ENCODE results near the gene TEX261.

The TEX261 gene

GRCh38 chr2:70977605-70978205, 17.0 kb downstream of the TEX261 start:
- peak overlapping the region; percentile 39; the same call in 1 of the 2 replicates for H3K4me2 ChIP-seq
- no peaks in the 10 kb centered on the region for H3K36me3 ChIP-seq (ENCODE audit: insufficient read depth)
- peak overlapping the region; percentile 91 for H3K4me3 ChIP-seq (IDR thresholded peaks at IDR 0.05; ENCODE audit: insufficient read depth, low read depth, low read length)
- H3K27ac ChIP-seq = no peak overlapping the region; the same call in 1 of the 2 replicates
- no peak overlapping the region for H3K9ac ChIP-seq
- H2AFZ ChIP-seq (ENCODE audit: low read depth) = peak overlapping the region; percentile 69; the same call in 1 of the 2 replicates
- H3K4me1 ChIP-seq (ENCODE audit: low read depth, poor library complexity, severe bottlenecking) = peaks cover 16% of the 10 kb centered on the region
- peak; percentile 67 for TF ChIP-seq CTCF (conservative IDR thresholded peaks at IDR 0.05; ENCODE audit: low read depth, low read length)
- no peaks in the 10 kb centered on the region for H3K27me3 ChIP-seq (ENCODE audit: insufficient read depth, low read depth)
- no peaks in the 10 kb centered on the region for H4K20me1 ChIP-seq (ENCODE audit: insufficient read depth)
- no peaks in the 10 kb centered on the region for H3K79me2 ChIP-seq (ENCODE audit: insufficient read depth, low read depth)

GRCh38 chr2:70975237-70975636, 19.4 kb downstream of the TEX261 start:
- H3K36me3 ChIP-seq (ENCODE audit: insufficient read depth) = no peaks in the 10 kb centered on the region
- H2AFZ ChIP-seq (ENCODE audit: low read depth) = no peak overlapping the region
- no peaks in the 10 kb centered on the region for H4K20me1 ChIP-seq (ENCODE audit: insufficient read depth)
- no peak overlapping the region for H3K4me2 ChIP-seq
- no peak overlapping the region for H3K27ac ChIP-seq
- H3K9ac ChIP-seq = no peak overlapping the region
- no peak for TF ChIP-seq CTCF (conservative IDR thresholded peaks at IDR 0.05; ENCODE audit: low read depth, low read length)
- no peaks in the 10 kb centered on the region for H3K27me3 ChIP-seq (ENCODE audit: insufficient read depth, low read depth)
- peaks cover 16% of the 10 kb centered on the region for H3K4me1 ChIP-seq (ENCODE audit: low read depth, poor library complexity, severe bottlenecking)
- H3K4me3 ChIP-seq (IDR thresholded peaks at IDR 0.05; ENCODE audit: insufficient read depth, low read depth, low read length) = no peak overlapping the region
- no peaks in the 10 kb centered on the region for H3K79me2 ChIP-seq (ENCODE audit: insufficient read depth, low read depth)

GRCh38 chr2:70974592-70974991, 20.1 kb downstream of the TEX261 start:
- no peaks in the 10 kb centered on the region for H3K27me3 ChIP-seq (ENCODE audit: insufficient read depth, low read depth)
- H3K27ac ChIP-seq = no peak overlapping the region
- no peak overlapping the region for H3K4me3 ChIP-seq (IDR thresholded peaks at IDR 0.05; ENCODE audit: insufficient read depth, low read depth, low read length)
- TF ChIP-seq CTCF (conservative IDR thresholded peaks at IDR 0.05; ENCODE audit: low read depth, low read length) = no peak
- H2AFZ ChIP-seq (ENCODE audit: low read depth) = no peak overlapping the region
- H3K4me1 ChIP-seq (ENCODE audit: low read depth, poor library complexity, severe bottlenecking) = peaks cover 16% of the 10 kb centered on the region
- H3K4me2 ChIP-seq = no peak overlapping the region
- H3K79me2 ChIP-seq (ENCODE audit: insufficient read depth, low read depth) = no peaks in the 10 kb centered on the region
- no peaks in the 10 kb centered on the region for H4K20me1 ChIP-seq (ENCODE audit: insufficient read depth)
- H3K36me3 ChIP-seq (ENCODE audit: insufficient read depth) = no peaks in the 10 kb centered on the region
- H3K9ac ChIP-seq = no peak overlapping the region

- no peak overlapping the region for H3K4me2 ChIP-seq
- H3K9ac ChIP-seq = no peak overlapping the region
These were observed 27.5 kb downstream of the TEX261 start for GRCh38 chr2:70967189-70967588.

More at GRCh38 chr2:70967189-70967588, 27.5 kb downstream of the TEX261 start:
- no peak overlapping the region for H3K27ac ChIP-seq
- no peaks in the 10 kb centered on the region for H3K4me1 ChIP-seq (ENCODE audit: low read depth, poor library complexity, severe bottlenecking)
- H2AFZ ChIP-seq (ENCODE audit: low read depth) = no peak overlapping the region
- TF ChIP-seq CTCF (conservative IDR thresholded peaks at IDR 0.05; ENCODE audit: low read depth, low read length) = no peak
- no peaks in the 10 kb centered on the region for H3K36me3 ChIP-seq (ENCODE audit: insufficient read depth)
- no peaks in the 10 kb centered on the region for H3K79me2 ChIP-seq (ENCODE audit: insufficient read depth, low read depth)
- H3K4me3 ChIP-seq (IDR thresholded peaks at IDR 0.05; ENCODE audit: insufficient read depth, low read depth, low read length) = no peak overlapping the region
- H4K20me1 ChIP-seq (ENCODE audit: insufficient read depth) = no peaks in the 10 kb centered on the region
- peaks cover 6% of the 10 kb centered on the region for H3K27me3 ChIP-seq (ENCODE audit: insufficient read depth, low read depth)
